ENCODE data around the gene CCNJL. TPM values are rescaled to one million over a fixed set of nuclear protein-coding genes. Genes with fewer than 3 reads are reported as not detected.

CCNJL gene
- total RNA-seq, 3 donors from 2014 or later: 0.10 to 0.30 (median 0.13) TPM

GRCh38 chr5:160290751-160291150 lies 21.6 kb downstream of the CCNJL start:
- no peaks in the 10 kb centered on the region for H3K36me3 Mint-ChIP-seq (ENCODE audit: insufficient read depth)
- no peak for ATAC-seq
- no peak for DNase-seq
- H3K4me3 Mint-ChIP-seq: no peak overlapping the region
- H3K4me1 Mint-ChIP-seq (ENCODE audit: low read depth): no peaks in the 10 kb centered on the region
- H3K27me3 Mint-ChIP-seq (ENCODE audit: low read depth): peaks cover 7% of the 10 kb centered on the region
- H3K9me3 Mint-ChIP-seq: no peaks in the 10 kb centered on the region

GRCh38 chr5:160289721-160290120 lies 22.6 kb downstream of the CCNJL start:
- Mint-ChIP-seq H3K4me1 (ENCODE audit: low read depth) (no peaks in the 10 kb centered on the region), H3K4me3 (no peak overlapping the region), H3K9me3 (no peaks in the 10 kb centered on the region), H3K36me3 (ENCODE audit: insufficient read depth) (no peaks in the 10 kb centered on the region), H3K27me3 (ENCODE audit: low read depth) (peaks cover 7% of the 10 kb centered on the region)
- ATAC-seq: no peak
- no peak for DNase-seq

- H3K4me1 Mint-ChIP-seq (ENCODE audit: low read depth): no peaks in the 10 kb centered on the region
Measured at GRCh38 chr5:160289356-160289651, 23.1 kb downstream of the CCNJL start.

GRCh38 chr5:160287378-160288051 lies 24.8 kb downstream of the CCNJL start:
- no peak for ATAC-seq
- no peak for DNase-seq
- peaks cover 7% of the 10 kb centered on the region for H3K27me3 Mint-ChIP-seq (ENCODE audit: low read depth)
- no peaks in the 10 kb centered on the region for H3K36me3 Mint-ChIP-seq (ENCODE audit: insufficient read depth)
- H3K9me3 Mint-ChIP-seq: no peaks in the 10 kb centered on the region
- H3K4me1 Mint-ChIP-seq (ENCODE audit: low read depth): no peaks in the 10 kb centered on the region
- no peak overlapping the region for H3K4me3 Mint-ChIP-seq

More at GRCh38 chr5:160289356-160289651, 23.1 kb downstream of the CCNJL start:
- Mint-ChIP-seq H3K4me3 (no peak overlapping the region), H3K36me3 (ENCODE audit: insufficient read depth) (no peaks in the 10 kb centered on the region), H3K27me3 (ENCODE audit: low read depth) (peaks cover 7% of the 10 kb centered on the region), H3K9me3 (no peaks in the 10 kb centered on the region)
- DNase-seq: no peak
- no peak for ATAC-seq

- H3K4me1 Mint-ChIP-seq (ENCODE audit: low read depth): no peaks in the 10 kb centered on the region
- no peak overlapping the region for H3K4me3 Mint-ChIP-seq
- no peak for DNase-seq
- peaks cover 7% of the 10 kb centered on the region for H3K27me3 Mint-ChIP-seq (ENCODE audit: low read depth)
- H3K36me3 Mint-ChIP-seq (ENCODE audit: insufficient read depth): no peaks in the 10 kb centered on the region
- no peaks in the 10 kb centered on the region for H3K9me3 Mint-ChIP-seq
- no peak for ATAC-seq
Measured at GRCh38 chr5:160286947-160287346, 25.4 kb downstream of the CCNJL start.

- no peaks in the 10 kb centered on the region for H3K36me3 Mint-ChIP-seq (ENCODE audit: insufficient read depth)
- no peaks in the 10 kb centered on the region for H3K9me3 Mint-ChIP-seq
Measured at GRCh38 chr5:160285316-160285715, 27.0 kb downstream of the CCNJL start.

GRCh38 chr5:160284291-160284873 lies 28.0 kb downstream of the CCNJL start:
- H3K36me3 Mint-ChIP-seq (ENCODE audit: insufficient read depth): no peaks in the 10 kb centered on the region
- no peak for DNase-seq
- H3K4me3 Mint-ChIP-seq: no peak overlapping the region
- no peaks in the 10 kb centered on the region for H3K9me3 Mint-ChIP-seq
- ATAC-seq: no peak
- no peaks in the 10 kb centered on the region for H3K4me1 Mint-ChIP-seq (ENCODE audit: low read depth)
- H3K27me3 Mint-ChIP-seq (ENCODE audit: low read depth): peaks cover 5% of the 10 kb centered on the region

More at GRCh38 chr5:160285316-160285715, 27.0 kb downstream of the CCNJL start:
- ATAC-seq (no peak), DNase-seq (no peak)
- Mint-ChIP-seq H3K27me3 (ENCODE audit: low read depth) (peaks cover 7% of the 10 kb centered on the region), H3K4me1 (ENCODE audit: low read depth) (no peaks in the 10 kb centered on the region), H3K4me3 (no peak overlapping the region)

GRCh38 chr5:160281275-160281674 lies 31.1 kb downstream of the CCNJL start:
- H3K36me3 Mint-ChIP-seq (ENCODE audit: insufficient read depth): no peaks in the 10 kb centered on the region
- H3K4me3 Mint-ChIP-seq: no peak overlapping the region
- H3K9me3 Mint-ChIP-seq: no peaks in the 10 kb centered on the region
- peaks cover 2% of the 10 kb centered on the region for H3K4me1 Mint-ChIP-seq (ENCODE audit: low read depth)
- no peak for ATAC-seq
- H3K27me3 Mint-ChIP-seq (ENCODE audit: low read depth): no peaks in the 10 kb centered on the region
- DNase-seq: no peak

GRCh38 chr5:160280384-160281095 lies 31.8 kb downstream of the CCNJL start:
- no peaks in the 10 kb centered on the region for H3K36me3 Mint-ChIP-seq (ENCODE audit: insufficient read depth)
- DNase-seq: no peak
- ATAC-seq: no peak
- no peaks in the 10 kb centered on the region for H3K9me3 Mint-ChIP-seq
- peaks cover 2% of the 10 kb centered on the region for H3K4me1 Mint-ChIP-seq (ENCODE audit: low read depth)
- no peaks in the 10 kb centered on the region for H3K27me3 Mint-ChIP-seq (ENCODE audit: low read depth)
- no peak overlapping the region for H3K4me3 Mint-ChIP-seq

- no peaks in the 10 kb centered on the region for H3K27me3 Mint-ChIP-seq (ENCODE audit: low read depth)
- no peak overlapping the region for H3K4me3 Mint-ChIP-seq
- ATAC-seq (no peak), DNase-seq (no peak)
- H3K4me1 Mint-ChIP-seq (ENCODE audit: low read depth): peaks cover 2% of the 10 kb centered on the region
- H3K9me3 Mint-ChIP-seq: no peaks in the 10 kb centered on the region
- H3K36me3 Mint-ChIP-seq (ENCODE audit: insufficient read depth): no peaks in the 10 kb centered on the region
Measured at GRCh38 chr5:160278343-160278742, 34.0 kb downstream of the CCNJL start.

- Mint-ChIP-seq H3K9me3 (no peaks in the 10 kb centered on the region), H3K4me1 (ENCODE audit: low read depth) (peaks cover 6% of the 10 kb centered on the region), H3K36me3 (ENCODE audit: insufficient read depth) (no peaks in the 10 kb centered on the region), H3K27me3 (ENCODE audit: low read depth) (no peaks in the 10 kb centered on the region), H3K4me3 (no peak overlapping the region)
- DNase-seq (no peak), ATAC-seq (no peak)
Measured at GRCh38 chr5:160274483-160274931, 37.9 kb downstream of the CCNJL start.

GRCh38 chr5:160272889-160273288 lies 39.5 kb downstream of the CCNJL start:
- DNase-seq: no peak
- peaks cover 6% of the 10 kb centered on the region for H3K4me1 Mint-ChIP-seq (ENCODE audit: low read depth)
- no peaks in the 10 kb centered on the region for H3K27me3 Mint-ChIP-seq (ENCODE audit: low read depth)
- H3K4me3 Mint-ChIP-seq: no peak overlapping the region
- no peaks in the 10 kb centered on the region for H3K9me3 Mint-ChIP-seq
- ATAC-seq: no peak
- H3K36me3 Mint-ChIP-seq (ENCODE audit: insufficient read depth): no peaks in the 10 kb centered on the region

- ATAC-seq (no peak), DNase-seq (no peak)
- Mint-ChIP-seq H3K4me3 (no peak overlapping the region), H3K4me1 (ENCODE audit: low read depth) (peaks cover 6% of the 10 kb centered on the region), H3K9me3 (no peaks in the 10 kb centered on the region), H3K36me3 (ENCODE audit: insufficient read depth) (no peaks in the 10 kb centered on the region), H3K27me3 (ENCODE audit: low read depth) (no peaks in the 10 kb centered on the region)
Measured at GRCh38 chr5:160272264-160272663, 40.1 kb downstream of the CCNJL start.

- H3K36me3 Mint-ChIP-seq (ENCODE audit: insufficient read depth): no peaks in the 10 kb centered on the region
- DNase-seq (no peak), ATAC-seq (no peak)
- H3K4me3 Mint-ChIP-seq: no peak overlapping the region
- H3K9me3 Mint-ChIP-seq: no peaks in the 10 kb centered on the region
- H3K27me3 Mint-ChIP-seq (ENCODE audit: low read depth): no peaks in the 10 kb centered on the region
- H3K4me1 Mint-ChIP-seq (ENCODE audit: low read depth): peaks cover 4% of the 10 kb centered on the region
Measured at GRCh38 chr5:160271836-160272235, 40.5 kb downstream of the CCNJL start.

- H3K4me3 Mint-ChIP-seq: no peak overlapping the region
Measured at GRCh38 chr5:160271396-160271795, 41.0 kb downstream of the CCNJL start.

More at GRCh38 chr5:160271396-160271795, 41.0 kb downstream of the CCNJL start:
- no peaks in the 10 kb centered on the region for H3K27me3 Mint-ChIP-seq (ENCODE audit: low read depth)
- no peaks in the 10 kb centered on the region for H3K9me3 Mint-ChIP-seq
- DNase-seq (no peak), ATAC-seq (peak; percentile 21 to 23)
- H3K36me3 Mint-ChIP-seq (ENCODE audit: insufficient read depth): no peaks in the 10 kb centered on the region
- peaks cover 4% of the 10 kb centered on the region for H3K4me1 Mint-ChIP-seq (ENCODE audit: low read depth)

All from activated T-cell treated with anti-CD3 and anti-CD28 coated beads, Interleukin-2, amount 50 U/mL, for 4 hours (primary cell).